Parathyroid adenoma (tissue), 2 donors: ENCODE measurements around the gene C5orf63.

Source experiments
- H2AFZ ChIP-seq: fragments of 300-600 bp; sonication (generic); one replicate; pipeline ENCODE4 v1.7.0; 2017; ENCODE audit warnings: antibody characterized with exemption, mild to moderate bottlenecking
- H3K27ac ChIP-seq: fragments of 300-600 bp; sonication (generic); one replicate; pipeline ENCODE4 v1.7.0; 2017
- H3K27me3 ChIP-seq: fragments of 300-600 bp; sonication (generic); one replicate; pipeline ENCODE4 v1.7.0; 2017; ENCODE audit warnings: low read length; ENCODE audit not compliant: control insufficient read depth, insufficient read depth
- H3K36me3 ChIP-seq: fragments of 300-600 bp; sonication (generic); one replicate; pipeline ENCODE4 v1.7.0; 2017; ENCODE audit warnings: low read length; ENCODE audit not compliant: control insufficient read depth, insufficient read depth
- H3K4me1 ChIP-seq: fragments of 300-600 bp; sonication (generic); one replicate; pipeline ENCODE4 v1.7.0; 2017; ENCODE audit warnings: control low read depth
- H3K4me2 ChIP-seq: fragments of 300-600 bp; sonication (generic); one replicate; pipeline ENCODE4 v1.7.0; 2017; ENCODE audit warnings: low read length
- H3K4me3 ChIP-seq: fragments of 300-600 bp; sonication (generic); one replicate; pipeline ENCODE4 v1.7.0; 2017; ENCODE audit warnings: low read depth, low read length
- H3K79me2 ChIP-seq: fragments of 300-600 bp; sonication (generic); one replicate; pipeline ENCODE4 v1.7.0; 2017; ENCODE audit warnings: control low read depth
- H3K9ac ChIP-seq: fragments of 300-600 bp; sonication (generic); one replicate; pipeline ENCODE4 v1.7.0; 2017; ENCODE audit warnings: mild to moderate bottlenecking
- H3K9me3 ChIP-seq: fragments of 300-600 bp; sonication (generic); one replicate; pipeline ENCODE4 v1.7.0; 2017; ENCODE audit warnings: low read length; ENCODE audit not compliant: control insufficient read depth
- TF ChIP-seq, protein P1 (sequence below): fragments of 300-600 bp; sonication (generic); IDR thresholded peaks from one replicate; pipeline ENCODE4 v1.7.0; 2017; ENCODE audit warnings: antibody characterized with exemption, mild to moderate bottlenecking
- donor health status: primary hyperparathyroidism.

Gene C5orf63

DNA sequence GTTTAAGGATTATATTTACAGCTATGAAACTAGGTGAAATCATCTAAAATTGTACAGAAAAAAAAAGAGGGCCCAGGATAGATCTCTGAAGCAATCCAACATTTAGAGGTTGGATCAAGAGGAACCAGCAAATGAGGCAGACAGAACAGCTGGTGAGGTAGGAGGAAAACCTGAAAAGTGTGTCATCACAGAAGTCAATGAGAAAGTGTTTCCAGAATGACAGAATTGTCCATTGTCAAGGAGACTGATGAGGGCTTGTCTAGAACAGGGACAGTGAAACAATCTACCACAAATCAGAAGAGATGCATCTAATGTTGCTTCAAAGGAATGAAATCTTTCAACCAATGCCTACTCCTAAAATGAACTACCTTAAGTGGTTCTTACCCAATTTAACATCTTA, 6.6 kb downstream of the C5orf63 start:
- Histone ChIP-seq H3K9ac (no peak overlapping the region), H2AFZ (no peak overlapping the region), H3K4me2 (no peak overlapping the region), H3K79me2 (no peaks in the 10 kb centered on the region), H3K4me1 (no peaks in the 10 kb centered on the region), H3K27me3 (no peaks in the 10 kb centered on the region), H3K27ac (no peak overlapping the region), H3K9me3 (no peaks in the 10 kb centered on the region), H3K4me3 (no peak overlapping the region), H3K36me3 (no peaks in the 10 kb centered on the region)
- TF ChIP-seq, protein P1, sequence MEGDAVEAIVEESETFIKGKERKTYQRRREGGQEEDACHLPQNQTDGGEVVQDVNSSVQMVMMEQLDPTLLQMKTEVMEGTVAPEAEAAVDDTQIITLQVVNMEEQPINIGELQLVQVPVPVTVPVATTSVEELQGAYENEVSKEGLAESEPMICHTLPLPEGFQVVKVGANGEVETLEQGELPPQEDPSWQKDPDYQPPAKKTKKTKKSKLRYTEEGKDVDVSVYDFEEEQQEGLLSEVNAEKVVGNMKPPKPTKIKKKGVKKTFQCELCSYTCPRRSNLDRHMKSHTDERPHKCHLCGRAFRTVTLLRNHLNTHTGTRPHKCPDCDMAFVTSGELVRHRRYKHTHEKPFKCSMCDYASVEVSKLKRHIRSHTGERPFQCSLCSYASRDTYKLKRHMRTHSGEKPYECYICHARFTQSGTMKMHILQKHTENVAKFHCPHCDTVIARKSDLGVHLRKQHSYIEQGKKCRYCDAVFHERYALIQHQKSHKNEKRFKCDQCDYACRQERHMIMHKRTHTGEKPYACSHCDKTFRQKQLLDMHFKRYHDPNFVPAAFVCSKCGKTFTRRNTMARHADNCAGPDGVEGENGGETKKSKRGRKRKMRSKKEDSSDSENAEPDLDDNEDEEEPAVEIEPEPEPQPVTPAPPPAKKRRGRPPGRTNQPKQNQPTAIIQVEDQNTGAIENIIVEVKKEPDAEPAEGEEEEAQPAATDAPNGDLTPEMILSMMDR = no peak

DNA sequence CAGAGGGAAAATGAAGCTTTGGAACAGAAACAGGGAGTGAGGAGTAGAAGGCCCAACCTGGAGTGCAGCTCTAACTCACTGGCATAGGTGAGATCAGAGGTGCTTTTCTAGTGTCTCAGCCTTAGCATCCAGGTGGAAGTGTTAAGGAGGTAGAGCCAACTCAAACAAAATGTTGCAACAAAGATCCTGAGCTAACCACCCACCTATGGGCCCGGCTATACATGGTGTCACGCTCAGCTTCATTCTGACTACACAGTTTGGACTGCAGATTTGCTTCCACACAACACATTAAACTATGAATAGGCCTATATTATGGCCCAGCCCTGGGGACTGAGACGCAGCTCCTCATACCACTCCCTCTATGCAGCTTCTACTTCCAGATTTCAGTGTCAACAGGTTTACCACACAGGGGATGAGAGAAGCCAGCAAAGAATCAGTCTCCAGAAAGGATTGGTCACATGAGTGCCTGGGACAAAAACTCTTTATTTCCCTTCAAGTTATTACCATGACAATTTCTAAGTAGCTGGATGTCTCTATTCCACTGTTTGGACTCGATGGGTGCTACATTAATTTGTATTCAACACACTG, 9.0 kb downstream of the C5orf63 start:
- Histone ChIP-seq H3K4me3 (no peak overlapping the region), H2AFZ (no peak overlapping the region), H3K27ac (no peak overlapping the region), H3K36me3 (no peaks in the 10 kb centered on the region), H3K4me2 (no peak overlapping the region), H3K9me3 (no peaks in the 10 kb centered on the region), H3K9ac (no peak overlapping the region), H3K27me3 (no peaks in the 10 kb centered on the region), H3K79me2 (no peaks in the 10 kb centered on the region), H3K4me1 (no peaks in the 10 kb centered on the region)
- TF ChIP-seq, protein P1 = no peak

GRCh38 chr5:127063257-127063913, 9.9 kb downstream of the C5orf63 start:
- no peaks in the 10 kb centered on the region for H3K79me2 ChIP-seq
- no peak overlapping the region for H3K4me3 ChIP-seq
- H3K9ac ChIP-seq = no peak overlapping the region
- H3K9me3 ChIP-seq = no peaks in the 10 kb centered on the region
- H3K4me2 ChIP-seq = no peak overlapping the region
- no peak overlapping the region for H3K27ac ChIP-seq
- TF ChIP-seq, protein P1 = no peak
- no peaks in the 10 kb centered on the region for H3K4me1 ChIP-seq
- H3K36me3 ChIP-seq = no peaks in the 10 kb centered on the region
- H2AFZ ChIP-seq = no peak overlapping the region
- no peaks in the 10 kb centered on the region for H3K27me3 ChIP-seq

- no peak overlapping the region for H3K27ac ChIP-seq
- no peaks in the 10 kb centered on the region for H3K4me1 ChIP-seq
- H3K9me3 ChIP-seq = no peaks in the 10 kb centered on the region
- TF ChIP-seq, protein P1 = no peak
- no peaks in the 10 kb centered on the region for H3K36me3 ChIP-seq
- no peak overlapping the region for H3K9ac ChIP-seq
- H3K79me2 ChIP-seq = no peaks in the 10 kb centered on the region
- H3K4me2 ChIP-seq = no peak overlapping the region
- H2AFZ ChIP-seq = no peak overlapping the region
- no peaks in the 10 kb centered on the region for H3K27me3 ChIP-seq
- H3K4me3 ChIP-seq = no peak overlapping the region
Measured at GRCh38 chr5:127061956-127062355, 11.3 kb downstream of the C5orf63 start.

DNA sequence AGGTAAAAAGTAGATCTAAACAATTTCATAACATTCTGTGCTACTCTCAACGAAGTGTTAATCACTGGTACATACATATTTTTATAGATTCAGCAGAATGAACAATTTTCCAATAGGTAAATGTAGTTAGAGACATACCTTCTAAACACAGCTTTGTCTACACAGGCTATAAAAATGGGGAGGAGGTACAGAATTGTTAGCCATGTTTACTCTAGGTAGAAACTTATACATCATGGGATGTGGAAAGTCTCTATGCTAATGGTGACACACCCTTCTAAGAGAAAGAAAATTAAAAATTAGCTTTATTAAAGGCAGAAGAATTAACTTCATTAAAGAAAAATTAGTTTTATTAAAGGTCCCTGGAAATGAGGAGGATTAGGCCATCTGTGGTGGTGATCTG, 11.8 kb downstream of the C5orf63 start:
- Histone ChIP-seq H3K9ac (no peak overlapping the region), H3K27ac (no peak overlapping the region), H3K4me1 (no peaks in the 10 kb centered on the region), H3K9me3 (no peaks in the 10 kb centered on the region), H2AFZ (no peak overlapping the region), H3K36me3 (no peaks in the 10 kb centered on the region), H3K4me2 (no peak overlapping the region), H3K4me3 (no peak overlapping the region), H3K27me3 (no peaks in the 10 kb centered on the region), H3K79me2 (no peaks in the 10 kb centered on the region)
- TF ChIP-seq, protein P1 = no peak
